Coronary artery (tissue), 2 donors: ENCODE results near the gene IQCK.
"Not testable (repeated sequence)": the region's sequence is repeated elsewhere in the genome, so short reads cannot be mapped to it uniquely, and the experiment has no call there.

ENCODE experiments used
- DNase-seq: peaks from one replicate; pipeline ENCODE4 v3.0.0-alpha.2; 2017; ENCODE audit warnings: low spot score
- H3K27ac ChIP-seq, 2 donors: fragments of 200-600 bp; sonication (generic); one replicate each; pipeline ENCODE4 v1.5.1; 2016 to 2019
- H3K4me3 ChIP-seq: fragments of 200-600 bp; sonication (generic); 2 replicates; pipeline ENCODE4 v1.5.1; 2016; ENCODE audit warnings: mild to moderate bottlenecking, moderate library complexity
- TF ChIP-seq, protein P1 (sequence below): fragments of 200-600 bp; sonication (generic); IDR thresholded peaks from one replicate; pipeline ENCODE4 v1.5.1; 2019; ENCODE audit warnings: antibody characterized with exemption

IQCK gene

GRCh38 chr16:19717741-19718623 is at the start of gene IQCK, which contains the start of gene KNOP1:
Gene IQCK, plus strand, starts transcription at chr16:19718271. Its CDS starts 36 bp downstream, at chr16:19718307.
Gene KNOP1, minus strand, starts transcription at chr16:19718227. Its CDS starts 3,192 bp downstream, at chr16:19715035.
- DNase-seq, result peak; percentile 93
- peak within 1 kb of the TSS; percentile 36 to 88 for H3K27ac ChIP-seq
- peak within 1 kb of the TSS; percentile 91 for H3K4me3 ChIP-seq
- TF ChIP-seq, protein P1, sequence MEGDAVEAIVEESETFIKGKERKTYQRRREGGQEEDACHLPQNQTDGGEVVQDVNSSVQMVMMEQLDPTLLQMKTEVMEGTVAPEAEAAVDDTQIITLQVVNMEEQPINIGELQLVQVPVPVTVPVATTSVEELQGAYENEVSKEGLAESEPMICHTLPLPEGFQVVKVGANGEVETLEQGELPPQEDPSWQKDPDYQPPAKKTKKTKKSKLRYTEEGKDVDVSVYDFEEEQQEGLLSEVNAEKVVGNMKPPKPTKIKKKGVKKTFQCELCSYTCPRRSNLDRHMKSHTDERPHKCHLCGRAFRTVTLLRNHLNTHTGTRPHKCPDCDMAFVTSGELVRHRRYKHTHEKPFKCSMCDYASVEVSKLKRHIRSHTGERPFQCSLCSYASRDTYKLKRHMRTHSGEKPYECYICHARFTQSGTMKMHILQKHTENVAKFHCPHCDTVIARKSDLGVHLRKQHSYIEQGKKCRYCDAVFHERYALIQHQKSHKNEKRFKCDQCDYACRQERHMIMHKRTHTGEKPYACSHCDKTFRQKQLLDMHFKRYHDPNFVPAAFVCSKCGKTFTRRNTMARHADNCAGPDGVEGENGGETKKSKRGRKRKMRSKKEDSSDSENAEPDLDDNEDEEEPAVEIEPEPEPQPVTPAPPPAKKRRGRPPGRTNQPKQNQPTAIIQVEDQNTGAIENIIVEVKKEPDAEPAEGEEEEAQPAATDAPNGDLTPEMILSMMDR, result no peak

DNA sequence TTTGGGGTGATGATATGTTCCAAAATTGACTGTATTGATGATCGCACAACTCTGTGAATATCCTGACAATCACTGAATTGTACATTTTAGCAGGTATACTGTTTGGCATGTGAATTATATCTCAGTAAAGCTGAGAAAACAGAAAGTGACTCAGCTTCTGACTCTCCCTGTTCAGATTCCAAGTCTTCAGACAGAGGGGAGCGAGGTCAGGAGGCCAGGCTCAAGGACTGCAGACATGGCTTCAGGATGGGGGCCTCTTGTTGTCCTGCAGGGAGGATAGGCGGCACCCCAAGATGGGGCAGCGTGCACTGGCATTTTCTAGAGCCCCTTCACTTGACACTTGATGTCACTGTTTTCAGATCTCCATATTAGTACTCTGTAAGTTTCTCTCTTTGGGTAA is 45.7 kb upstream of the IQCK start:
- TF ChIP-seq, protein P1, result no peak
- no peak overlapping the region for H3K27ac ChIP-seq
- DNase-seq, result no peak
- no peak overlapping the region for H3K4me3 ChIP-seq

GRCh38 chr16:19674485-19674884 is 43.6 kb upstream of the IQCK start:
- TF ChIP-seq, protein P1, result no peak
- DNase-seq, result no peak
- H3K27ac ChIP-seq, result no peak overlapping the region

GRCh38 chr16:19677402-19677801 is 40.7 kb upstream of the IQCK start:
- no peak for DNase-seq
- TF ChIP-seq, protein P1, result no peak
- no peak overlapping the region for H3K4me3 ChIP-seq
- H3K27ac ChIP-seq, result no peak overlapping the region

More at GRCh38 chr16:19674485-19674884, 43.6 kb upstream of the IQCK start:
- no peak overlapping the region for H3K4me3 ChIP-seq

- Histone ChIP-seq H3K27ac (no peak overlapping the region), H3K4me3 (no peak overlapping the region)
- TF ChIP-seq, protein P1, result no peak
- no peak for DNase-seq
Observed at GRCh38 chr16:19678804-19679203, 39.3 kb upstream of the IQCK start.

DNA sequence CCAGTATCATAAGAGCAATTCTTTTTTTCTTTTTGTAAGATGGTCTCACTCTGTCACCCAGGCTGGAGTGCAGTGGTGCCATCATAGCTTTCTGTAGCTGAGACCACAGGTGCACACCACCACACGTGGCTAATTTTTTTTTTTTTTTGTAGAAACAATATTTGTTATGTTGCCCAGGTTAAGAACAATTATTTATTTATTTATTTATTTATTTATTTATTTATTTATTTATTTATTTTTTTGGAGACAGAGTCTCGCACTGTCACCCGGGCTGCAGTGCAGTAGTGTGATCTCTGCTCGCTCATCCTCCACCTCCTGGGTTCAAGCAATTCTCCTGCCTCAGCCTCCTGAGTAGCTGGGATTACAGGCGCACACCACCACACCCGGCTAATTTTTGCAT is 38.8 kb upstream of the IQCK start:
- not testable (repeated sequence) for H3K27ac ChIP-seq, H3K4me3 ChIP-seq, DNase-seq

DNA sequence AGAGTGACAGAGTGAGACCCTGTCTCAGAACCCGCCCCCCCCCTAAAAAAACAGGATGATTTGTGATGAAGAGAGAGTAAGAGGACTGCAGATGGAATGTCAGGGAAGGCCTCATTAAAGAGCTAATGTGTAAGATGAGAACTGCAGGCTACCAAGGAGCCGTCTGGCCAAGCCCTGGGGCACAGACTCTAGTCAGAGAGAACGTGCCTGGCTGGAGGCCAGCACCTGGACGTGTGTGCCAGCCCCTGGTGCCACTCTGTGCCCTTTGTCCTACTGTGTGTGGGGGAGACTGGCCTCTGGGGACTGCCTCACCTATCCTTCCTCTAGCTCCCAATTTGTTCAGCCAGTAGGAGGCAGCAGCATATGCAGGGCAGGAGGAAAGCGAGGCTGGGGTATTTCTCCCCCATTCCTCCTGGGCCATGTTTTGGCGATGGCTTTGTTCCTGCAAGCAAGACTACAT is 37.2 kb upstream of the IQCK start:
- H3K27ac ChIP-seq, result no peak overlapping the region
- TF ChIP-seq, protein P1, result no peak
- no peak for DNase-seq
- no peak overlapping the region for H3K4me3 ChIP-seq
